ENCODE results near the gene RABGEF1.
"Not testable (repeated sequence)": the region's sequence is repeated elsewhere in the genome, so short reads cannot be mapped to it uniquely, and the experiment has no call there.

Gene RABGEF1

DNA sequence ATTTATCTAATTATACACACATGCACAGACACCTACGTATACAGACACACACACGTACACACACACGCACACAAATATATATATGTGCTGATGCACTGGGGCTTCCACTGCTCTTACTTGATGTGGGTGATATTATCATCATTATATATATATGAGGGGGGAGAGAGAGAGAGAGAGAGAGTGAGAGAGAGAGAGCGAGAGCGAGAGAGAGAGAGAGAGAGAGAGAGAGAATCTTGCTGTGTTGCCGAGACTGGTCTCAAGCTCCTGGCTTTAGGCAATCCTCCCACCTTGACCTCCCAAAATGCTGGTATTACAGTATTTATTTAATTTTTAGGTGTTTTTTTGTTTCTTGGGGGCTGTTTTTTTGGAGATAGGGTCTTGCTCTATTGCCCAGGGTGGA lies 3.6 kb upstream of the RABGEF1 start:
- DNase-seq, result no peak

DNA sequence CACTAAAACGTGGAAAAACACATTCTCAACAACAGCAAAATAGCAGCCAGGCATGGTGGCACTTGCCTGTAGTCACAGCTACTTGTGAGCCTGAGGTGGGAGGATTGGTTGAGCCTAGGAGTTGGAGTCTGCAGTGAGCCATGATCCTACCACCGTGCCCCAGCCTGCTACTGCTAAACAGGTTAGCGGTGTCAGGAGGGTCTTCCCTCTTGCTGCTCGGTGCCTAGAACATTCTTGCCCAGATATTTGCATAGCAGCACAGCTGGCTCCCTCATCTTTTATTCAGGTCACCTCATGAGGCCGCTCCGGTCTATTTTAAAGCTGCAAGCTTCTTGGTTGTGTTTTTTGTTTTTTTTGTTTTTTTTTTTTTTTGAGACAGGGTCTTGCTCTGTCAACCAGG lies 2.9 kb upstream of the RABGEF1 start:
- no peak for DNase-seq

DNA sequence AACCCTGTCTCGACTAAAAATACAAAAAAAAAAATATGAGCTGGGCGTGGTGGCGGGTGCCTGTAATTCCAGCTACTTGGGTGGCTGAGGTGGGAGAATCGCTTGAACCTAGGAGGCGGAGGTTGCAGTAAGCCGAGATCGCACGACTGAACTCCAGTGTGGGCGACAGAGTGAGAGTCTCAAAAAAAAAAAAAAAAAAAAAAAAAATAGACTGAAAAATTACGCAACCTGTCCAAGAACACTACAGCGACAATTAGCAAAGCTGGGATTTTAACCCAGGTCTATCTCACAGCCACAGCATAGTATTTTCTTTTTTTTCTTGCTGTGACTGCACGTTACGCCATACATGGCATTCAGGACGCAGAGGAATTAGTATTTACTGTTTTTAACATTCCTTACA lies 1.1 kb upstream of the RABGEF1 start:
- no peak for DNase-seq

DNA sequence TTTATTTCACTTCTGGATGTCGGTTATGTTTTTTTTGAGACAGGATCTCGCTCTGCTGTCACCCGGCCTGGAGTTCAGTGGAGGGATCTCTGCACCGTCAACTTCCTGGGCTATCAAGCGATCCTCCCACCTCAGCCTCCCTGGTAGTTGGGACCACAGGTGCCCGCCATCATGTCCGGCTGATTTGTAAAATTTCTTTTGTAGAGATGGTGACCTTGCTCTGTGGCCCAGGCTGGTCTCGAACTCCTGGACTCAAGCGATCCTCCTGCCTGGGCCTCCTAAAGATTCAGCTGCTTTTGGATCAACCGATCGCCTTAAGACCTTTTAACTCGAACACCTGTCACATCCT lies 606 bp upstream of the RABGEF1 start:
- no peak for DNase-seq

DNA sequence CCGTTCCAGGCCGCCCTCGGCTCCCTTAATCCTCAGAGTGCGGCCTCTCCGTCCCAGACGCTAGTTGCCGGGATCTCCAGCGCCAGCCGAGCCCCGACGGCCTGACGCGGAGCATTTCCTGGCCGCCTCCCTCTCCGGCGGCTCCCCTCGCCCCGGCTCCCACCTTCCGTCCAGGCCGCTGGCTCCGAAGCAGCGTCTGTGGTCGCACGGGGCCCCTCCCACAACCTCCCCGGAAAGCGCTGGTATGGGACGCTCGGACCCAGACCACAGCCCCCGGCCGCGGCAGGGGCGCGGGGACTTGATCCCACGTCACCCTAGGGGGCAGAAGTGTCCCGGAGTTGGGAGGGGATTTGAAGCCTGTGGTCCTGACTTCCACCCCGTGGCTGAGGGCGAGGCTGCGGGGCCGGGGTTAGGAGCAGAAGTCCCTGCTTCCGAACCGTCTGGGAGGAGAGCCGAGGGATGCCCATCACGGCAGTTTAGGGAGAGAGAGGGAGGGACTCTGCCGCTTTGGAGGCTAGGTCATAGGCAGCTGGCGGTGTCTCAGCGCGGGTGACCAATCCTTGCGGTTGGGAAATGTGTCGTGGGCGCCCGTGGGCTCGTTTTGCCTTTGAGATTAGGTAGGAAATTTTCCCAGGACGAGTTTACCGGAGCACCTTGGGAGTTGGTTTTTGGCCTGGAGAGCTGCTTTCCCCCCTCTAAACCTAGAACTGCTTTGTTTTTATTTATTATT lies 612 bp downstream of the RABGEF1 start:
- peak; percentile 58 for DNase-seq

DNA sequence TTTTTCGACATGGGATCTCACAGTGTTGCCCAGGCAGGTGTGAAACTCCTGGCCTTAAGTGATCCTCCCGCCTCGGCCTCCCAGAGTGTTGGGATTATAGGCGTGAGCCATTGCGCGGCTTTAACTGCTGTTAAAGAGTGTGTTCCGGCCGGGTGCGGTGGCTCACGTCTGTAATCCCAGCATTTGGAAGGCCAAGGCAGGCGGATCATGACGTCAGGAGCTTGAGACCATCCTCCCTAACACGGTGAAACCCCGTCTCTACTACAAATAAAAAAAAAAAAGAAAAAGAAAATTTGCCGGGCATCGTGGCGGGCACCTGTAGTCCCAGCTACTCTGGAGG lies 1.1 kb downstream of the RABGEF1 start:
- DNase-seq, result no peak

DNA sequence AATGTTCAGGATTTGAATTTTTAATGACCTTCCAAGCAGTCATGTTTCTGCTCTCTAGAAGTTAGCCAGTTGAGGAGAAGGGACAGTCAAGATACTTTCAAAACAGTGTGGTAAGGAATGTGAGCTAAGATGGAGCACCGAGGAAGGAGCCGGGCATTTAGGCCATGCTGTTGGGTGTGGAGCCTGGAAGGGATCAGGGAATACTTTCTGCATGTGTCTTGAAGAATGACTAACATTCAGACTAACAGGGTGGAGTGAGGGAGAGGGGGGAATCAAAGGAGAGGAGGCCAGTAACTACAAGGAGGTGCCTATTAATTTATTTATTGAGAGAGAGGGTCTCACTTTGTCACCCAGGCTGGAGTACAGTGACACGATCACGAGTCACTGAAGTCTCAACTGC lies 1.8 kb downstream of the RABGEF1 start:
- not testable (repeated sequence) for DNase-seq

DNA sequence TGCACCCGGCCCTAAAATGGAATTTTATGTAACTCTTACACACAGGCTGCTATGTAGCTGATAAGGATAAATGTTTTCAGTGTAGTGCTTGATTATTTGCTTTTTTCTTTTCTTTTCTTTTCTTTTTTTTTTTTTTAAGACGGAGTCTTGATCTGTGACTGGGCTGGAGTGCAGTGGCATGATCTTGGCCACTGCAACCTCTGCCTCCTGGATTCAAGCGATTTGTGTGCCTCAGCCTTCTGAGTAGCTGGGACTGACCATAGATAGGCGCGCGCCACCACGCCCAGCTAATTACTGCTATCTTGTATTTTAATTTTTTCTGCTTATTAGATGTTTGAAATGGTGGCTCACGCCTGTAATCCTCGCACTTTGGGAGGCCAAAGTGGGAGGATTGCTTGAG lies 3.4 kb downstream of the RABGEF1 start:
- DNase-seq, result no peak

DNA sequence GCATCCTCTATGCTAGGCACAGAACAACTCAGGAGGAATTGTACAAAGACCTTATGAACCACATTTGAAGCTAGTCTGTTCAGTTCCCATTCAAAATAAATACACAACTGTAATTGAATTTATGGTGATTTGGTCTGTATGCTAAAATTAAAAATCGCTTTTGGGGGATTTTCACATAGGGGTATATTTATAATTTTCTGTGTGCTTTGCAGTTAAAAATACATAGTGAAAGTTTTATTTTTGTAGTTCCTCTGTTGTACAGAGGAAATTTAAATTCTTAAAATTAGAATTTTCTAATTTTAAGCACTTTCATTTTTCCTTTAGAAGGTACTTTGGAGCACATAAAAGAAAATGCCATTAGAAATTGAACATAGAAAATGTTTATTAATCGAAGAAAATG lies 6.9 kb downstream of the RABGEF1 start:
- no peak for DNase-seq

DNA sequence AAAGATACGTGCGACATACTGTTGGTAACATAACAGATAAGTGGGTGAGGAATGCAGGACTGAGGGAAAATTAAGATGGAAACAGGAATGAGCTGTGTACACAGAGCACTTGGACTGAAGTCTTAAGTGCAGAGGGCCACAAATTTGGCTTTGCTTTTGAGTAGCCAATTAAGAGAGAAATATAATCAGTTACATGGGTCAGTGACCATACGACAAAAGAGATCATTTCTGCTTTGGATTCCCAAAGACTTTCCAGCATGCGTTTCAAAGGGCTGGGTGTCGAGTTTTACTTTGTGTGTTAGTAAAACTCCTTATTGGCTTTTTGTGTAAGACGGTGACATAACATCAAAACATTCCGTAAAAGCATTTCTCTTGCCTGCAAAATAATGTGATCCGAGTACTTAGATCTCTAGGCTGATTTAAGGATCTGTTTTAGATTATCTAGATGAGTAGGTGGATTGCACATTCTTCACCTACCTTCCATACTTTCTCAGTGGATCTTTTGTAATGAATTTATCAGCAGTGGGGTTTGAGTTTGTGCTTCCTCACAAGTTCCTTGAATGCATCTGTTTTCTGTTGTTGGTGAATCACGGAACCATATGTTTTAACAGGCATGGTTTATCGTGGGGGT lies 7.5 kb downstream of the RABGEF1 start:
- no peak for DNase-seq

DNA sequence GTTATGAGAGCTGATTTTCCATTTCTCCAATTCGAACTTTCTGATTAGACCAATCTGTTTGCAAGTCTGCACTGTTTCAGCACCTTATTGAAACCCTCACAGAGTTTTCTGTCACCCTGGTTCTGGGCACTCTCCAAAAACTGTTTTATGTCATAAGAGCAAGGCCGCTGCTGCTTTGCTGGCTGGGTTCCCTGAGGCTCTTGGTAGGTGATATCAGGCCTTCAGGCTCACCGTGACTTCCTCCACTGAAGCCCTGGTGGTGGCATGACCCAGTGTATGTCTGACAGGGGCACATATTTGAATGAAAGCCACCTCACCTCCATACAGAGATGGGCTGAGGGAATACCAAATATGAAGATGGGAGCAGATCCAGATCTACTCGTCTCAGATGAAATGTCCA lies 8.3 kb downstream of the RABGEF1 start:
- no peak for DNase-seq

DNA sequence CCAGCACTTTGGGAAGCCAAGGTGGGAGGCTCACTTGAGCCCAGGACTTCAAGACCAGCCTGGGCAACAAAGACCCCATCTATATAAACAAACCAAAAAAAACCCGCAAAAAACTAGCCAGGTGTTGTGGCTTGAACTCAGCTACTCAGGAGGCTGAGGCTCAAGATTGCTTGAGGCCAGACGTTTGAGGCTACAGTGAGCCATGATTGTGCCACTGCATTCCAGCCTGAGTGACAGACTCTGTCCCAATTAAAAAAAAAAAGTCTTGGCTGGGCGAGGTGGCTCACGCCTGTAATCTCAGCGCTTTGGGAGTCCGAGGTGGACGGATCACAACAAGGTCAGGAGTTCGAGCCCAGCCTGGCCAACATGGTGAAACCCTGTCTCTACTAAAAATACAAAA lies 11.4 kb downstream of the RABGEF1 start:
- DNase-seq, result no peak

DNA sequence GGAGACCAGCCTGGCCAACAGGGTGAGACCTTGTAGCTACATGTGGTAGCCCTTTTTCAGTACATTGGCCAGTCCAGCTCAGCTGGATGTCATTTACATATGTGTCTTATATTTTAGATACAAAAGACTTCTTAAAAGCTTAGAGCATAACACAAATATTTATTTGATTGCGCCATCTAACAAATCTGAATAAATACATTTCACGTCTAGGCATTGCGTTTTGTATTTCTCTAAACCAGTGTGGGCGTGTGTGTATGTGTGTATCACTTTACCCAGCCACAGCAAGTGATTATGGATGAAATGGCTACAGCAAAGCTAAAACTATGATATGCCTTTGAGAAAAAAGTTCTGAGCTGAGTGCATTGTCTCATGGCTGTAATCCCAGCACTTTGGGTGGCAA lies 14.0 kb downstream of the RABGEF1 start:
- no peak for DNase-seq

DNA sequence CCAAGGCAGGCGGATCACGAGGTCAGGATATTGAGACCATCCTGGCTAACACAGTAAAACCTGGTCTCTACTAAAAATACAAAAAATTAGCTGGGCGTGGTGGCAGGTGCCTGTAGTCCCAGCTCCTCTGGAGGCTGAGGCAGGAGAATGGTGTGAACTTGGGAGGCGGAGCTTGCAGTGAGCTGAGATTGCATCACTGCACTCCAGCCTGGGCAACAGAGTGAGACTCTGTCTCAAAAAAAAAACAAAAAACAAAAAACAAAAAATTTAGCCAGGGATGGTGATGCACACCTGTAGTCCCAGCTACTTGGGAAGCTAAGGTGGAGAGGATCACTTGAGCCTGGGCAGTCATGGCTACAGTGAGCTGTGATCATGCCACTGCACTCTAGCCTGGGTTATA lies 14.5 kb downstream of the RABGEF1 start:
- DNase-seq, result not testable (repeated sequence)

DNA sequence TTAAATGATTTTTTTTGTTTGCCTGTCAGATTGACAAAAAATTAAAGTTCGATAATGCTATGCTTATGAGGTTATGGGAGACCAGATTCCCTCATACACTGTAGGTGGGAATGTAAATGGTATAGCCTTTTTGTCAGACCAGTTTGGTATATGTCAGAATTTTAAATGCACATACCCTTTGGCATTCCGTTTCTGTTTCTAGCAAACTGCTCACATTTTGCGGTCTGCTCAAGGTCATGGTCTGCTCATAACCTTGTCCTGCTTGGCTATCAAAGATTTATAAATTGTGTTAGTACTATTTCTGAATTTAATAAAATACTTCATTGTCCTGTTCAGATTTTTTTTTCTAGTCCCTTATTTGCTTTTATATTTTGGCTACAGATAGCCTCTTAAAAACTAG lies 15.7 kb downstream of the RABGEF1 start:
- DNase-seq, result not testable (repeated sequence)

DNA sequence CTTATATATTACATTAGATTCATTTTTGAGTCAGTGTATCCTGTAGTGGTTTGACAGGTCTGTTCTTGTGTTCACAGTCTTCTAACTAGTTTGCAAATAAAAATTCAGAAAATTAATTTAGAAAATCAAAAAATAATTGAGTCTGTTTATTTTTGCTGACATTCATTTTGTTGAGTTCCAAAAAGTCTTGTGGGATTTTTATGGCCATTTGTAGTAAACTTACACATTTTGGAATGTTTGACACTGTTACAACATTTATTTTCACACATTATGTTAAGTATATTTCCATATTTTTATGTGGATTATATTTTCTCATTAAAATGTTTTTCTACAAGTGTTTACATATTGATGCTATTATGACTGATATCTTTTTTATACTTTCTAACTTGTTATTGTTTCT lies 16.4 kb downstream of the RABGEF1 start:
- DNase-seq, result no peak

DNA sequence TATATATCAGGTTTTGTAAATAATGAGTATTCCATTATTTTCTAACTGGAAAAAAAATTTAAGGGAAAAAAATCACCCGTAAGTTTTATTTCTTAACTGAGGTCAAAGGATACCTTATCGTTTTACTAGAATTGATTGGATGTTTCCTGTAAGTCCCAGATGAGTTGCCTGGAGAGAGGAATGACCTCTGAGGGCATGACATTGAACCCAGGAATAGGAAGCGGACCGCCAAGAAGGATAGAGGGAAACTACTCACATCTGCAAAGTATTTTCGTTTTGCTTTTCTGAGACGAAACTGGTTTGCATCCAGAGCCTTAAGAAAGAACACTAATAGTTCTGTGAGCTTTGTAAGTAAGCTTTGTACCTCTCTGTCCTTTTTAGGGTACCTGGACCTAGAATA lies 17.4 kb downstream of the RABGEF1 start:
- DNase-seq, result no peak

DNA sequence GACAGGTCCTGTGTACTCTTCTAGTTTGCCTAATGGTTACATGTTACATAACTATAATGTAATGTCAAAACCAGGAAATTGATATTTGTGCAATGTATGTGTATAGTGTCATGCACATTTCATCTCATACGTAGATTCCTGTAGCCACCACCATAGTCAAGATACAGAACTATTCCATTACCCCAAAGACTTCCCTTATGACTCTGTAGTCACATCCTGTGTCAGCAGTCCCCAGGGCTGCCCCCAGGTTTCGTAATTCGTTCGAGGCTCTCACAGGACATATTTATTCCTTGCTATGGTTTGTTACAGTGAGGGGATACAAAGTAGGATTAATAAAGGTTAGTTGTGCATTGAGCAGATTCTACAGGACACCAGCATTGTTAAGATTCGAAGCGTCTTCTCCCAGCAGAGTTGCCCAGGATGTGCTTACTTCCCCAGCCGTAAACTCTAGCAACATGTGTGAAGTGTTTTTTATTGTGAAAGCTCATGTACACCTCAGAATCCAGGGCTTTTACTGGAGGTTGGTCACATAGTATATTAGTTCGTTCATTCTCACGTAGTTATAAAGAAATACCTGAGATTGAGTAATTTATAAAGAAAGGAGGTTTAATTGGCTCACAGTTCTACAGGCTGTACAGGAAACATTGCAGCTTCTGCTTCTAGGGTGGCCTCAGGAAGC lies 18.6 kb downstream of the RABGEF1 start:
- peak; percentile 19 for DNase-seq

DNA sequence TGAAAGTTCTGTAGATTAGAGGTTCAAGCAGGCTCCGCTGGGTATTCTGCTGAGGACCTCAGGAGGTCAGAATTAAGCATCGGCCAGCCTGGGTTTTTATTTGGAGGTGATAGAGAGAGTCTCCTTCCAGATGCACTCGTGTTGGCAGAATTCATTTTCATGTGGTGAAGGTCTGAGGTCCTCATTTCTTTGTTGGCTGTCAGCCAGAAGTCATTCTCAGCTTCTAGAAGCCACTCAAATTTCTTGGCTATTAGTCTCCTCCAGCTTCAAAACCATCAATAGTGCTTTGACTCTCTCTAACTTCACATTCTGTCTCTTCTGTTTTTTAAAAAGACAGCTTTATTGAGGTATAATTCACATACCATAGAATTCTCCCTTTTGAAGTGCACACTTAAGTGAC lies 22.6 kb downstream of the RABGEF1 start:
- not testable (repeated sequence) for DNase-seq

DNA sequence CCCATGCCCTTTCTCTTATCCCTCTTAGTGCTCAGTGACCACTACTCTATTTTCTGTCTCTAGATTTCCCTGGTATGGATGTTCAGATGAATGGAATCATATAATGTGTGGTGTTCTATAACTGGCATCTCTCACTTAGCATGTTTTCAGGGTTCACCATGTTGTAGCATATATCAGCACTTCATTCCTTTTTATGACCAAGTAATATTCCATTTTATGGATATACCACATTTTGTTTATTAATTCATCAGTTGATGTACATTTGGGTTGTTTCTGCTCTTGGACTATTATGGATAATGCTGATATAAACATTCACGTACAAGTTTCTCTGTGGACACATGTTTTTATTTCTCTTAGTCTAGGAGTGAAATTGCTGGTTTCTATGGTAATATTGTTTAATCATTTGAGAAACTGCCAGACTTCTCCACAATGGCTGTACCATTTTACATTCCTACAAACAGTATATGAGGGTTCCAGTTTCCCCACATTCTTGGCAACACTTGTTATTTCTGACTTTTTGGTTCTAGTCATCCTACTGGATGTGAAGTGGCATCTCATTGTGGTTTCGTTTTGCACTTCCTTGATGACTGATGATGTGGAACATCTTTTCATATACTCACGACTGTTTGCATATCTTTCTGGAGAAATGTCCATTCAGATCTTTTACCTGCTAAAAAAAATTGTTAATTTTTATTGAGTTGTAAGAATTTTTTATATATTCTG lies 23.3 kb downstream of the RABGEF1 start:
- not testable (repeated sequence) for DNase-seq

DNA sequence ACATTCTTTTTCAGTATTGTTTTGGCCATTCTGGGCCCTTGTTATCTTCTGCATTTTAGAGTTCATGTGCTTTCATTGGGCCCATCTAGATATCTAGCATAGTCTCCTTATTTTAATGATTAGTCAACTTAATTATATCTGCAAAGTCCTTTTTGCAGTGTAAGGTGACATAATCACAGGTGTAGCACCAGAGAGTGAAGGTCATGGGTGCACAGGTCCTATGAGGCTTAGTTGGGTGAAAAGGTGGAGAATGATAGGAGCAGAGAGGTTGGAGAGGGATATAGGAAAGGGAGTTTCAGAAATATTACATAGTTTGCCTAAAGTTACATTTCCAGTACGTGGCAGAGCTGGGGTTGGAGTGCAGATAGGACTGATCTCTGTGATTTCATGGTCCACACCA lies 24.4 kb downstream of the RABGEF1 start:
- not testable (repeated sequence) for DNase-seq

DNA sequence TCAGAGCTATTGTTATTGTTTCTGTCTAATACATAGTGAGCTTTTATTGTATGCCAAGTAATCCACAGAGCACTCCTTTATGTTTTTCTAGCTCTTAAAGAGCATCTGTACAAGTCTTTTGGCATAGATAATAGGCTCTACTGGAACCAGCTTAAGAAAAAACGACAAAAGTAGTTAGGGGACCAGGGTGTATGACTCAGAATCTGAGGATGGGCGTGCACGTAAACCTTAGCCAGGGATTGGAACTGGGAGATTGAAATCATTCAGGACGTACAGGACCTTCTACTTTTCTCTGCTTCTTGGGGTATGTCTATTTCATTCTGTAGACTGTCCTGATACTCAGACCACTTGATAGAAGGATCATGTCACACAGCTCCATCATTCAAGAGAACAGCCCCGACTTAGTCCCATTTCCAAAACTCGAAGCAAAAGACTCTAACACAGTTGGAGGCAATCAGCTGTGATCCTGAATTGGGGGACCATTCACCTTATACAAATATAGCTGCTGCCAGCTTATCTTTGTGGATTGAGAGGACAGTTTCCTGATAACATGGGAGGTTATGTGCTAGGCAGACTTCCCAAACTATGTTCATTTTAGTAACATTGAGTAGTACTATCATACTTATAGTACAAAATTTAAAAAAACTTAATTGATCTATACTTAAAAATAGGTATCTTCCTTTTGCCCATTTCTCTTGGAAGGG lies 24.9 kb downstream of the RABGEF1 start:
- DNase-seq, result not testable (repeated sequence)

DNA sequence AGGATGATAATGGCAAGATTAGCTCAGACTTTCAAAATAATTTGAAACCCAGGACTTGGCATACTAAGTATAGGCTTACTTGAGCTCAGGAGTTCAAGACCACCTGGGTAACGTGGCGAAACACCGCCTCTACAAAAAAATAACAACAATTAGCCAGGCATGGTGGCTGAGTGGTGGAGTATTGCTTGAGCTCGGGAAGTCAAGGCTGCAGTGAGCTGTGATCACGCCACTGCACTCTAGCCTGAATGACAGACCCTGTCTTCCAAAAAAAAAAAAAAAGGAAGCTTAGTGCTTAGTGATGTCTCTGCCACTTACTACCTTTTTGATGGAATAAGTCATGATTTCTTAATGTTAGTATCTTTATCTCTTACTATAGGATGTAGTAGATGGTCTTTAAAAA lies 25.5 kb downstream of the RABGEF1 start:
- no peak for DNase-seq
